Right lobe of liver (tissue), 6 donors: ENCODE data around the gene DPEP2NB. TPM values are rescaled to one million over a fixed set of nuclear protein-coding genes. Genes with fewer than 3 reads are reported as not detected.
A peak's percentile ranks its signal among the peaks of the same experiment; 100 is the strongest.

Experiments
- ATAC-seq, 4 donors: fragments of 200-7000 bp; cut with Tn5 transposase; one replicate each; pipeline ENCODE4 v1.9.1; 2020; ENCODE audit warnings: mild to moderate bottlenecking in 4 of 4, moderate library complexity in 4 of 4
- DNase-seq, 3 donors: peaks; one replicate each; pipeline ENCODE4 v3.0.0-alpha.2; 2020
- H3K27ac ChIP-seq, 3 donors: fragments of 200-600 bp; one replicate each; pipeline ENCODE4 v1.8.0; 2022
- H3K27me3 ChIP-seq, 2 donors: fragments of 200-600 bp; one replicate each; pipeline ENCODE4 v1.8.0; 2022
- H3K36me3 ChIP-seq, 4 donors: fragments of 200-600 bp; sonication (generic) in 1 of 4; one replicate each; pipeline versions ENCODE4 v1.5.1 to v1.8.0; 2017 to 2022; ENCODE audit warnings: control low read depth in 1 of 4
- H3K4me1 ChIP-seq, 4 donors: fragments of 200-600 bp; sonication (generic) in 1 of 4; one replicate each; pipeline versions ENCODE4 v1.5.1 to v1.8.0; 2017 to 2022; ENCODE audit warnings: control low read depth in 1 of 4
- H3K4me3 ChIP-seq, 3 donors: fragments of 200-600 bp; one replicate each; pipeline ENCODE4 v1.8.0; 2022
- H3K9me3 ChIP-seq, 4 donors: fragments of 200-600 bp; sonication (generic) in 1 of 4; one replicate each; pipeline versions ENCODE4 v1.5.1 to v1.8.0; 2017 to 2022; ENCODE audit warnings: control low read depth in 1 of 4
- CTCF ChIP-seq, 4 donors: fragments of 200-600 bp in 3 of 4; fragments of 450-650 bp in 1 of 4; IDR thresholded peaks; one replicate each; pipeline versions ENCODE4 v1.5.1 to v1.8.0; 2016 to 2022; ENCODE audit warnings: antibody characterized with exemption in 4 of 4, mild to moderate bottlenecking in 2 of 4
- POLR2A ChIP-seq: fragments of 450-650 bp; IDR thresholded peaks from one replicate; pipeline ENCODE4 v1.6.1; 2017; ENCODE audit warnings: antibody characterized with exemption, mild to moderate bottlenecking
- WGBS: methylation state at CpG from one replicate; pipeline ENCODE4 v1.1.6; 2018; ENCODE audit warnings: low coverage, low lambda C conversion rate; ENCODE audit not compliant: insufficient coverage; ENCODE audit errors: missing lambda C conversion rate; 5-methylcytosine and 5-hydroxymethylcytosine counted together
- intact Hi-C, 2 donors: fragments of 100-400 bp; cut with DNase I; formaldehyde crosslinking; loops; one replicate each; pipeline versions ENCODE4 v1.11.2 to v1.14.1; 2022
- total RNA-seq, 6 experiments: library from RNA; depleted of rRNA in 2 of 6; stranded (reverse); fragments of >200 nt in 2 of 6; fragmentation: NEBNext Ultra II Directional in 3 of 6; extraction: Animal tissue kit (Norgen Biotek cat#: 25700) in 3 of 6; gene quantifications; one replicate each; pipeline versions ENCODE4 v1.1.0 to v1.2.4, GENCODE V29; 2016 to 2023
- donor health status: DM: no; HTN: yes; CAD: no.
- donor health status: DM: no; HTN: no; CAD: no.
- donor health status: DM: no; HTN: no; CAD: no.
- donor health status: DM: no; HTN: yes; CAD: no.
- donor health status: DM: no; HTN: yes; CAD: no.

The DPEP2NB gene
- total RNA-seq, 6 experiments from 2014 or later = not detected

- no peaks in the 10 kb centered on the region for H3K9me3 ChIP-seq
- no peaks in the 10 kb centered on the region for H3K27me3 ChIP-seq
- TF ChIP-seq POLR2A (no peak), CTCF (IDR thresholded peaks at IDR 0.05) (no peak)
- no peaks in the 10 kb centered on the region for H3K4me1 ChIP-seq
- H3K4me3 ChIP-seq = no peak overlapping the region
- intact Hi-C loops = no loop called here
- no peaks in the 10 kb centered on the region for H3K36me3 ChIP-seq
- 93% methylated on average over 5 of the region's 49 CpGs for WGBS
- no peak for ATAC-seq
- DNase-seq = peak in 1 of 3 donors; percentile 43
- no peak overlapping the region for H3K27ac ChIP-seq
Observed at GRCh38 chr16:67982011-67982696, 33.6 kb downstream of the DPEP2NB start.

- ATAC-seq (no peak), DNase-seq (no peak)
- no peak within 1 kb of the TSS for H3K27ac ChIP-seq
- WGBS = 49% methylated on average over 25 of the region's 62 CpGs
- no peaks in the 10 kb centered on the region for H3K9me3 ChIP-seq
- intact Hi-C loops = no loop called here
- H3K4me1 ChIP-seq = no peaks in the 10 kb centered on the region
- peak in 3 of 4 donors; percentile 3 to 15 (median 7) for TF ChIP-seq CTCF (IDR thresholded peaks at IDR 0.05)
- no peak for TF ChIP-seq POLR2A
- no peaks in the 10 kb centered on the region for H3K36me3 ChIP-seq
- H3K4me3 ChIP-seq = no peak within 1 kb of the TSS
- H3K27me3 ChIP-seq = no peaks in the 10 kb centered on the region
Observed at GRCh38 chr16:67979955-67980678, 35.6 kb downstream of the DPEP2NB start, which contains the start of gene DPEP3. Gene DPEP3, minus strand, starts transcription at chr16:67980499. Its CDS starts 119 bp downstream, at chr16:67980380.

GRCh38 chr16:67977469-67978227 is 38.1 kb downstream of the DPEP2NB start:
- no peak overlapping the region for H3K27ac ChIP-seq
- no peak overlapping the region for H3K4me3 ChIP-seq
- no peaks in the 10 kb centered on the region for H3K36me3 ChIP-seq
- 60% methylated on average over 1 of the region's 9 CpGs for WGBS
- ATAC-seq (no peak), DNase-seq (no peak)
- no peaks in the 10 kb centered on the region for H3K9me3 ChIP-seq
- no peaks in the 10 kb centered on the region for H3K27me3 ChIP-seq
- TF ChIP-seq POLR2A (no peak), CTCF (IDR thresholded peaks at IDR 0.05) (no peak)
- H3K4me1 ChIP-seq = no peaks in the 10 kb centered on the region
- intact Hi-C loops = no loop called here

- intact Hi-C loops = no loop called here
- ATAC-seq (no peak), DNase-seq (no peak)
- Histone ChIP-seq H3K4me1 (no peaks in the 10 kb centered on the region), H3K27me3 (no peaks in the 10 kb centered on the region), H3K9me3 (no peaks in the 10 kb centered on the region), H3K36me3 (no peaks in the 10 kb centered on the region), H3K4me3 (no peak overlapping the region), H3K27ac (no peak overlapping the region)
- TF ChIP-seq CTCF (IDR thresholded peaks at IDR 0.05) (no peak), POLR2A (no peak)
- WGBS = 37% methylated on average over 2 of the region's 5 CpGs
Observed at GRCh38 chr16:67977005-67977404, 38.7 kb downstream of the DPEP2NB start.
